ENCODE data around the gene LRMDA.

LRMDA gene

GRCh38 chr10:75860009-75860408, 428.6 kb downstream of the LRMDA start:
- no peak overlapping the region for H3K4me3 ChIP-seq (ENCODE audit: low read length)
- no peak overlapping the region for H3K9ac ChIP-seq (ENCODE audit: low read length)
- H3K9me3 ChIP-seq (ENCODE audit: insufficient read depth, low read length): no peaks in the 10 kb centered on the region
- no peak overlapping the region for H2AFZ ChIP-seq (ENCODE audit: low read depth, low read length)
- H4K20me1 ChIP-seq (ENCODE audit: insufficient read depth, low read length): no peaks in the 10 kb centered on the region
- no peaks in the 10 kb centered on the region for H3K79me2 ChIP-seq (ENCODE audit: low read length)
- H3K27me3 ChIP-seq (ENCODE audit: low read depth, low read length): no peaks in the 10 kb centered on the region
- TF ChIP-seq EZH2phosphoT487 (IDR thresholded peaks at IDR 0.05; ENCODE audit: low read depth): no peak
- TF ChIP-seq, protein P1, sequence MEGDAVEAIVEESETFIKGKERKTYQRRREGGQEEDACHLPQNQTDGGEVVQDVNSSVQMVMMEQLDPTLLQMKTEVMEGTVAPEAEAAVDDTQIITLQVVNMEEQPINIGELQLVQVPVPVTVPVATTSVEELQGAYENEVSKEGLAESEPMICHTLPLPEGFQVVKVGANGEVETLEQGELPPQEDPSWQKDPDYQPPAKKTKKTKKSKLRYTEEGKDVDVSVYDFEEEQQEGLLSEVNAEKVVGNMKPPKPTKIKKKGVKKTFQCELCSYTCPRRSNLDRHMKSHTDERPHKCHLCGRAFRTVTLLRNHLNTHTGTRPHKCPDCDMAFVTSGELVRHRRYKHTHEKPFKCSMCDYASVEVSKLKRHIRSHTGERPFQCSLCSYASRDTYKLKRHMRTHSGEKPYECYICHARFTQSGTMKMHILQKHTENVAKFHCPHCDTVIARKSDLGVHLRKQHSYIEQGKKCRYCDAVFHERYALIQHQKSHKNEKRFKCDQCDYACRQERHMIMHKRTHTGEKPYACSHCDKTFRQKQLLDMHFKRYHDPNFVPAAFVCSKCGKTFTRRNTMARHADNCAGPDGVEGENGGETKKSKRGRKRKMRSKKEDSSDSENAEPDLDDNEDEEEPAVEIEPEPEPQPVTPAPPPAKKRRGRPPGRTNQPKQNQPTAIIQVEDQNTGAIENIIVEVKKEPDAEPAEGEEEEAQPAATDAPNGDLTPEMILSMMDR (IDR thresholded peaks at IDR 0.05; ENCODE audit: low read depth, low read length): no peak
- H3K27ac ChIP-seq (ENCODE audit: low read length): no peak overlapping the region
- H3K4me2 ChIP-seq (ENCODE audit: low read length): no peak overlapping the region
- H3K4me1 ChIP-seq (ENCODE audit: low read length): no peaks in the 10 kb centered on the region
- no peaks in the 10 kb centered on the region for H3K36me3 ChIP-seq (replicated peaks; ENCODE audit: low read depth, low read length)

DNA sequence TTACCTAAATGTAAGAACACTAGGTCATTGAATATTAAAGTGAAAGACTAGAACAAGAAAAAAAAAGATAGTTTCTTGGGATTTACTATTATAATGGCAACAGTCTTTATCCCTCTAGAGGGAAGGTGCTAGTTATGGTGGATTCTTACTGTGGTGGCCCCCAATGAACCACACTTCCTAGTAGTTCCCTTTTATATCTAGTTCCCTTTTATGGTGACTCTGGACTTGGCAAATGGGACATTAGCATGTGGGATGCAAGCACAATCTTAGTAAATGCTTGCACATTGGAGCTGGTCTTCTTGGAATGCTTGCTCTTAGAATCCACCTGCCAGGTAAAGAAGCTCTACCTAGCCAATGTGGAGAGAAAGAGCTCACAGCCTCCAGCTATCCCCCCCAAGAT, 430.2 kb downstream of the LRMDA start:
- no peaks in the 10 kb centered on the region for H3K36me3 ChIP-seq (replicated peaks; ENCODE audit: low read depth, low read length)
- H3K4me1 ChIP-seq (ENCODE audit: low read length): no peaks in the 10 kb centered on the region
- H3K9me3 ChIP-seq (ENCODE audit: insufficient read depth, low read length): no peaks in the 10 kb centered on the region
- no peak overlapping the region for H3K4me2 ChIP-seq (ENCODE audit: low read length)
- H3K79me2 ChIP-seq (ENCODE audit: low read length): no peaks in the 10 kb centered on the region
- no peaks in the 10 kb centered on the region for H4K20me1 ChIP-seq (ENCODE audit: insufficient read depth, low read length)
- TF ChIP-seq, protein P1 (IDR thresholded peaks at IDR 0.05; ENCODE audit: low read depth, low read length): no peak
- no peak for TF ChIP-seq EZH2phosphoT487 (IDR thresholded peaks at IDR 0.05; ENCODE audit: low read depth)
- H2AFZ ChIP-seq (ENCODE audit: low read depth, low read length): no peak overlapping the region
- no peak overlapping the region for H3K4me3 ChIP-seq (ENCODE audit: low read length)
- no peaks in the 10 kb centered on the region for H3K27me3 ChIP-seq (ENCODE audit: low read depth, low read length)
- no peak overlapping the region for H3K9ac ChIP-seq (ENCODE audit: low read length)
- H3K27ac ChIP-seq (ENCODE audit: low read length): no peak overlapping the region

DNA sequence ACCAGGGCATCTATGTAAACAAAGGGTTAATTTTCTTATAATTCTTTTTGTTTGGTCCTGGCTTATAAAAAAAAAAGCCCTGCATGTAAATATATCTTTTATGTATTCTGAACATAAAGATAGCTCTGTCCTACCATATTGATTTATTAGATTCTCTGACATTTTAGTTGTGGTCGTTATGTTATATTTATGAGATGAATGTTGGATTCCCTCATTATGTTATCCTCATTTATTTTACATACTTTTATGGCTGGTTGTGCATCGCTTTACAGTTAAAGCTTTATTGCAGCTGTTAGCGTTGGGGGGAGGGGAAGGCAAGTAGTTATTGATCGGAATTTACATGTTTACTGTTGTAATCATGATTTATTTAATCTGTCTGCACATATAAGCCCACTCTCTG, 431.5 kb downstream of the LRMDA start:
- H3K27me3 ChIP-seq (ENCODE audit: low read depth, low read length): no peaks in the 10 kb centered on the region
- H3K9me3 ChIP-seq (ENCODE audit: insufficient read depth, low read length): no peaks in the 10 kb centered on the region
- TF ChIP-seq, protein P1 (IDR thresholded peaks at IDR 0.05; ENCODE audit: low read depth, low read length): no peak
- no peak for TF ChIP-seq EZH2phosphoT487 (IDR thresholded peaks at IDR 0.05; ENCODE audit: low read depth)
- no peak overlapping the region for H3K4me2 ChIP-seq (ENCODE audit: low read length)
- H3K27ac ChIP-seq (ENCODE audit: low read length): no peak overlapping the region
- no peak overlapping the region for H3K9ac ChIP-seq (ENCODE audit: low read length)
- H2AFZ ChIP-seq (ENCODE audit: low read depth, low read length): no peak overlapping the region
- H3K4me1 ChIP-seq (ENCODE audit: low read length): no peaks in the 10 kb centered on the region
- no peaks in the 10 kb centered on the region for H3K79me2 ChIP-seq (ENCODE audit: low read length)
- no peaks in the 10 kb centered on the region for H4K20me1 ChIP-seq (ENCODE audit: insufficient read depth, low read length)
- H3K36me3 ChIP-seq (replicated peaks; ENCODE audit: low read depth, low read length): no peaks in the 10 kb centered on the region
- no peak overlapping the region for H3K4me3 ChIP-seq (ENCODE audit: low read length)

DNA sequence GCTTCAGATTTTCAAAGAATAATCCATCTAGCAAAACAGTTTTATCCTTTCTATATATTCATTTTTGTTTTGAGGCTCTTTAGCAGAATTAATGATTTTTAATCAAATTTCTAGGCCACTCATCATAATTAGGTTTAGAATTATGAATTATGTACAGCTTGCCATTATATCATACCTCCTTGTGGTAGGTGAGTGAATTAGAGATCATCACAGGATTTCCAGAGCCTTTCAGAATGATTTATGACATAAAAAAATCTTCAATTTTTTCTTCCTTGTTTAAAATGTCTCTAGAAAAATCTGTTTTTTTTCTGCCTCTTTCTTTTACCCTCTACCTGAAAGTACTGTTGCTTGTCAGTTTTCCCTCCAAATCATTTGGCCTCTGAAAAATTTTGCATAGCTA, 433.3 kb downstream of the LRMDA start:
- Histone ChIP-seq H3K9ac (ENCODE audit: low read length) (no peak overlapping the region), H4K20me1 (ENCODE audit: insufficient read depth, low read length) (no peaks in the 10 kb centered on the region), H3K4me1 (ENCODE audit: low read length) (no peaks in the 10 kb centered on the region), H3K9me3 (ENCODE audit: insufficient read depth, low read length) (no peaks in the 10 kb centered on the region), H3K36me3 (replicated peaks; ENCODE audit: low read depth, low read length) (no peaks in the 10 kb centered on the region), H3K4me2 (ENCODE audit: low read length) (no peak overlapping the region), H2AFZ (ENCODE audit: low read depth, low read length) (no peak overlapping the region), H3K27ac (ENCODE audit: low read length) (no peak overlapping the region), H3K4me3 (ENCODE audit: low read length) (no peak overlapping the region), H3K79me2 (ENCODE audit: low read length) (no peaks in the 10 kb centered on the region), H3K27me3 (ENCODE audit: low read depth, low read length) (no peaks in the 10 kb centered on the region)
- TF ChIP-seq EZH2phosphoT487 (IDR thresholded peaks at IDR 0.05; ENCODE audit: low read depth): no peak
- TF ChIP-seq, protein P1 (IDR thresholded peaks at IDR 0.05; ENCODE audit: low read depth, low read length): no peak

All from OCI-LY3 (cell line).